NCI-H226 (cell line): ENCODE data around the gene TOR1B.
"Not testable (repeated sequence)": the region's sequence is repeated elsewhere in the genome, so short reads cannot be mapped to it uniquely, and the experiment has no call there.

Experiments
- DNase-seq: peaks from one replicate; pipeline ENCODE4 v3.0.0-alpha.2; 2015

The TOR1B gene

GRCh38 chr9:129776938-129777768 is 25.8 kb upstream of the TOR1B start:
- DNase-seq: peak; percentile 100

- DNase-seq: no peak
Observed at GRCh38 chr9:129777769-129778130, 25.2 kb upstream of the TOR1B start.

GRCh38 chr9:129778469-129778868 is 24.5 kb upstream of the TOR1B start:
- DNase-seq: peak; percentile 51

GRCh38 chr9:129779560-129780190 is 23.3 kb upstream of the TOR1B start:
- no peak for DNase-seq

- no peak for DNase-seq
Observed at GRCh38 chr9:129781131-129781530, 21.9 kb upstream of the TOR1B start.

- peak; percentile 44 for DNase-seq
Observed at GRCh38 chr9:129781981-129782380, 21.0 kb upstream of the TOR1B start.

- DNase-seq: peak; percentile 50
Observed at GRCh38 chr9:129783516-129784361, 19.2 kb upstream of the TOR1B start.

GRCh38 chr9:129784970-129785369 is 18.0 kb upstream of the TOR1B start:
- not testable (repeated sequence) for DNase-seq

GRCh38 chr9:129785866-129786265 is 17.1 kb upstream of the TOR1B start:
- DNase-seq: no peak

- DNase-seq: no peak
Observed at GRCh38 chr9:129786481-129786880, 16.5 kb upstream of the TOR1B start.

- DNase-seq: no peak
Observed at GRCh38 chr9:129794549-129794948, 8.4 kb upstream of the TOR1B start.

GRCh38 chr9:129796029-129796428 is 7.0 kb upstream of the TOR1B start:
- DNase-seq: not testable (repeated sequence)

- no peak for DNase-seq
Observed at GRCh38 chr9:129798973-129799372, 4.0 kb upstream of the TOR1B start.

GRCh38 chr9:129801504-129801903 is 1.5 kb upstream of the TOR1B start:
- DNase-seq: no peak

GRCh38 chr9:129803676-129804060 is 684 bp downstream of the TOR1B start:
- DNase-seq: no peak

GRCh38 chr9:129806061-129806460 is 3.1 kb downstream of the TOR1B start:
- no peak for DNase-seq

- no peak for DNase-seq
Observed at GRCh38 chr9:129809346-129809745, 6.4 kb downstream of the TOR1B start.

- no peak for DNase-seq
Observed at GRCh38 chr9:129810116-129810515, 7.1 kb downstream of the TOR1B start.

GRCh38 chr9:129810788-129811187 is 7.8 kb downstream of the TOR1B start:
- no peak for DNase-seq

- DNase-seq: no peak
Observed at GRCh38 chr9:129811967-129812363, 9.0 kb downstream of the TOR1B start.

GRCh38 chr9:129812385-129812784 is 9.4 kb downstream of the TOR1B start:
- DNase-seq: no peak

- DNase-seq: no peak
Observed at GRCh38 chr9:129813661-129814060, 10.7 kb downstream of the TOR1B start.

GRCh38 chr9:129814432-129815223 is 11.6 kb downstream of the TOR1B start:
- no peak for DNase-seq
